Glomerular visceral epithelial cell (primary cell): ENCODE measurements around the gene CAMK2A.
"Not testable (repeated sequence)": the region's sequence is repeated elsewhere in the genome, so short reads cannot be mapped to it uniquely, and the experiment has no call there.

Experiments
- DNase-seq: peaks from one replicate; pipeline ENCODE4 v3.0.0-alpha.2; 2016; ENCODE audit errors: extremely low spot score

Gene CAMK2A

GRCh38 chr5:150236981-150237754 is 52.4 kb downstream of the CAMK2A start:
- no peak for DNase-seq

- no peak for DNase-seq
These were observed 53.3 kb downstream of the CAMK2A start for GRCh38 chr5:150236313-150236712.

DNA sequence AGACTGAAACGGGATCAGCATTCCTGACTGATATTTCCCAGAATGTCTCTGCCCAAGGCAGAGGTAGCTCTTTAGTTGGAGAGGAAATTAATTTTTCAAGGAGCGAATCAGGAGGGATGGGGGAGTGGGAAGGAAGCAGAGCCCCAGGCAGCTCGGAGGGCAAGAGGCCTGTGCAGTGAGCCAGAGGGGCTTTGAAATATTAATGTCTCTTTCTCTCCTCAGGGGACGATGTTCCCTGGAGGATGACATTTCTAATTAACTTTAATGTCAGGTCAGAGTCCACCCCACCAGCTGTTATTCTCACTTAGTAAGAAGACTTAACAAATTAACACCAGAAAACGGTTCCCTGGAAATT is 54.1 kb downstream of the CAMK2A start:
- DNase-seq: no peak

GRCh38 chr5:150234576-150235499 is 54.7 kb downstream of the CAMK2A start:
- no peak for DNase-seq

DNA sequence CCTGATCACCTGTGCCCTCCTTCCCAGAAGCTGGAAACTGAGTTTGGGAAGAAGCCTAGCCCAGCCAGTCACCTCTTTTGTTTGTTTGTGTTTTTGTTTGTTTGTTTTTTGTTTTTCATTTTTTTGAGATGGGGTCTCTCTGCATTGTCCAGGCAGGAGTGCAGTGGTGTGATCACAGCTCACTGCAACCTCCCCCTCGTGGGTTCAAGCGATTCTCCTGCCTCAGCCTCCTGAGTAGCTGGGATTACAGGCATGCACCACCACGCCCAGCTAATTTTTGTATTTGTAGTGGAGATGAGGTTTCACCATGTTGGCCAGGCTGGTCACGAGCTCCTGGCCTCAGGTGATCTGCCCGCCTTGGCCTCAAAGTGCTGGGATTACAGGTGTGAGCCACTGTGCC is 55.9 kb downstream of the CAMK2A start:
- DNase-seq: not testable (repeated sequence)

- no peak for DNase-seq
These were observed 58.7 kb downstream of the CAMK2A start for GRCh38 chr5:150230842-150231241.

DNA sequence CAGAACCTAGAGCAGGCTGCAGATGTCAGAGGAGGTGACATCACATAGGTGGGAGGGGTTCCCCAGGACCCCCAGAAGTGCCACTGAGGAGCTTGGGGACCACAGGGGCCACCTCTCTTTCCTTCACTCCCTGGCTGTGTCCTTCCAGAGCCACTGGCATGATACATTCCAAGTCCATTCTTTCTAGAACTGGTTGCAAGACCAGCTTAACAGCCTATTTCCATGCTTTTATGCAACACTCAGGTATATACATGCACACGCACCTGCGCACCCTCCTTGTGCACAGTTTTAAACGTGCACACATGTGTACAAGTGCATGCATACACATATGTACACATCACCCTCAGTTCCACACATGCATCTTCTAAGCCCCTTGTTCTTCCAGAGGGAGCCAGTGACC is 60.0 kb downstream of the CAMK2A start:
- DNase-seq: no peak

DNA sequence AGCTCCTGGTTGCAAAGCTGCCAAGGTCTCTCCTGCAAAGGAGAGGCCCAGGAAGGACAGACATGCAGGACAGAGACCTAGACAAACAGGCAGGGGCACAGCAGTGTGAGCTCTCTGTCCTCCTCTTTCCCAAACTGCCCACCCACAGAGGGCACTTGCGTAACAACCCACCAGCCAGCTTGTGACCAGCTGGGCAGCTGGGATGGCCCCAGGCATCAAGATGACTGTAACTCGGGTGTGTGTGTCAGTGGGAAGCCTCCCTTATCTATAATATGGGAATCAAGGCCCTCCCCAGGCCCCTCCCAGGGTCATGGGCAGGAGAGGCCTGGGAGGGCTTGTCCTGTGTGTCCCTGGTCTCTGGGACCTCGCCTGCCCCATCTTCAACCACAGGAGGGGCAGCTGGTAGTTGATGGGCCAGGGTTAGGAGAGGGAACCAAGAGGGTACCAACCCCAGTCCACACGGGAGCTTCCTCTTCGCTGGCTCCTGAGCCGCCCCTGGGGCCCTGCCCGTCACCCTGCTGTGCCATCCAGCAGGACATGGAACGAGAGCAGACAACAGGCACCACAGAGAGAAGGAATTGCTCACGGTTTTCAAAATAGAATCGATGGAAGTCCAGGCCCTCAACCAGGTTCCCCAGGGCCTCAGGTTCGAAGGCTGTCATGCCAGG is 61.8 kb downstream of the CAMK2A start:
- no peak for DNase-seq

DNA sequence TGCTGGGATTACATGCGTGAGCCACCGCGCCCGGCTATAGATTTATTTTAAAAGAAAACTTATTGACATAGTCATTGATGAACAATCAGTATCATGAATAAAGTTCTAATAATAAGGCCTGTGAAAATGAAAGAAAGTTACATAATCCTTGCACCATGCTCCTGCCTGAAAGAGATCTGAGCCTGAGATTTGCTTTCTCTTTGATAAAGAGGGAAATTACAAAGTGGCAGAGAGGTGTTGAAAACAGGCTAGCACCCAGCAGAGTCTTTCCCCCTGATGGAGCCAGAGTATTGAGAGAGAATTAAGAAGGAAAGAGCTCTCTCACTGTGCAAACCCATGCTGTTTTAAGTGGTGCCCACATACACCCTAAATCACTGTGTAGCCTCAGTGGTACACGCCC is 62.5 kb downstream of the CAMK2A start:
- no peak for DNase-seq

DNA sequence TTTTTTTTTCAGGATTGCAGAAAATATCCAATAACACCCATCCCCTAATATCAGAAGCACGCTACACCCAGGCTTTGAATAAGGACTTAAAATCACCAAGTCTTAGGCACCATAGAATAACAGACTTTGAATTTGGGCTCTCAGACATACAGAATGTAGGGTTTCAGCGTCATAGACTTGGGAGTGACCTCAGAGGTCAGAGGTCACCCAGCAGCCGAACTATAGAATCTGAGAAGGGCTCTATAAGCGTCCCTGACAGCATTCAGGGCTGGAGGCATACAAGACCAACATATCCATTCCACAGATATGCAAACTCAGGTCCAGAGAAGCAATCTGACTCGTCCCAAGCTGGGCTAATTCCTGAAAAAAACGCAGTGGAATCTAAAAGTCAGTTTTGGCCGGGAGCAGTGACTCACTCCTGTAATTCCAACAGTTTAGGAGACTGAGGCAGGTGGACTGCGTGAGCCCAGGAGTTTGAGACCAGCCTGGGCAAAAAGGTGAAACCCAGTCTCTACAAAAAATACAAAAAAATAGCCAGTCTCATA is 65.0 kb downstream of the CAMK2A start:
- DNase-seq: no peak

DNA sequence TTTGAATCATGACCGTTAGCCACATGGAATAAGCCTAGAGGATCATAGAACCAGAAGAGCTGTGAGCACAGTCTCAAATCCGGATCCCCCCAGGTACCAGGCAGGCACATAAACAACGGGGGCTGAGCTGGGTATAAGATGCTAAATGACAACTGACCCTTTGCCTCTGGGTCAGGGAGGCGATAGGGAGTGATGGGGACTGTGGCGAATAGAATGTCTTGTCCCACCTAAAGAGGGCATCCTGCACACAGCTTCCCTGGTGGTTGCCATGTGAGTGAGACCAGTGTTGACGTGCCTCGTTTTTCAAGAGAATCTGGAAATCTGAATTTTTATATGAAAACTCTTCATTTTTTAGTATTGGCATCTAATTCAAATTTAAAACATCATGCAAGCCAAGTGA is 66.1 kb downstream of the CAMK2A start:
- DNase-seq: no peak

GRCh38 chr5:150222906-150223305 is 66.7 kb downstream of the CAMK2A start:
- DNase-seq: no peak

- DNase-seq: no peak
These were observed 68.1 kb downstream of the CAMK2A start for GRCh38 chr5:150221471-150221870.

- no peak for DNase-seq
These were observed 69.7 kb downstream of the CAMK2A start for GRCh38 chr5:150219861-150220260.

DNA sequence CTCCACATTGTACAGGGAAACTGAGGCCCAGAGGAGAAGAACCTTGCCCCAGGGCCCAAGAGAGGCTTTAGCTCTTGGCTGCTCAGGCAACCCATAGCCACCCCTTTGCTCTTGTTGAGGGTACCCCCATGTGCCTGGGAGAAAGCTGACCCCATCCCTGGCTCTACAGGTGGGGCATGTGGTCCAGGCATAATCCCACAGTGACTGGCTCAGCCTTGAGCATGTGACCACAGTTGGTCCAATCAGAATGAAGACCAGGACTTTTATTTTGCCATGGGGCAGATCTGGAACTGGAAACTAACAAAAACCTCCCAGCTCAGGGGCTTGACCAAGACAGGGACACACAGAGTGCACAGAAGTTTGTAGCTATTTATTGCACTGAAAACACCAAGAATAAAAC is 70.4 kb downstream of the CAMK2A start:
- DNase-seq: no peak

- no peak for DNase-seq
These were observed 70.9 kb downstream of the CAMK2A start for GRCh38 chr5:150218693-150219035.

GRCh38 chr5:150217873-150218692 is 71.5 kb downstream of the CAMK2A start:
- DNase-seq: peak; percentile 89

- no peak for DNase-seq
These were observed 72.5 kb downstream of the CAMK2A start for GRCh38 chr5:150217038-150217437.

DNA sequence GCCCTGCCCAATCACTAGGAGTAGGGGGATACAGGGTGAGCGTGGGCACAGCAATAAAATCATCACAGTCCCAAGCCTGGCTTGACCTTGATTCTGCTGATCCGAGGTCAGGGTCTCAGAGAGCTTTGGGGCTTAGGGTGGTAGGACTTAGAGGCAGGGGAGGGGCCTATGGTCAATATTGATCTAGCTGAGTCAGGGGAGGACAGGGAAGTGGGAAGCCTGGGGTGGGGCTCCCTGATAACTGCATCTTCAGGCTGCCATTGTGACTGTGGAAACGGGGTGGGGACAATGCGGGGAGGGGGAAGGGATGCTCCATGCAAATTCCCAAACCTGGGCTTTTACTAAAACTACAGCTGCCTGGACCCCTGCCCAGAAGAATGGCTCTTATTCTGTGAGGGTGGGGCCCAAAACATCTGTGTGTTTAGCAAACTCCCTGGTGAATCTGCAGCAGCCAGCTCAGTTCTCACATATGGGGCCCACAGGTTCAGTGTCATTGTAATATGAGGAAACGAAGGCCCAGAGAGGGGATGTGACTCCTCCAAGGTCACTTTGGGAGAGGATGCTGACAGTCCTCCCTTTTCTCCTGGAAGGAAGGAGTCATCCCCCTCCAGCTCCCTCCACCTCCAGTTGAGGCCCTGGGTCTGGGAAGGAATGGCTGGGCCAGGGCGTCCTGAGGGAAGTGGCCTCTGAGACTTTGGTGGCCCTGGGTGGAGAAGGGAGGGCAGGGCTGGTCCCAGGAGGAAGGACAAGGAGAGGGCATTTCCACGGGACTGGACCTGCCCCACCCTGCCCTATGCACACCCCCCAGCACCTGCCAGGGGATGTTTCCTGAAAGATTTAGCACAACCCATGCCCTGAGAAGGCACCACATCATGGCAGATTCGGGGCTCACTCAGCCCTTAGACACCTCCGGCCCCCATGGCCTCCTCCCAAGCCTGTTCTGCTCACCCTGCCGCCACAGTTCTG is 73.3 kb downstream of the CAMK2A start:
- DNase-seq: no peak

DNA sequence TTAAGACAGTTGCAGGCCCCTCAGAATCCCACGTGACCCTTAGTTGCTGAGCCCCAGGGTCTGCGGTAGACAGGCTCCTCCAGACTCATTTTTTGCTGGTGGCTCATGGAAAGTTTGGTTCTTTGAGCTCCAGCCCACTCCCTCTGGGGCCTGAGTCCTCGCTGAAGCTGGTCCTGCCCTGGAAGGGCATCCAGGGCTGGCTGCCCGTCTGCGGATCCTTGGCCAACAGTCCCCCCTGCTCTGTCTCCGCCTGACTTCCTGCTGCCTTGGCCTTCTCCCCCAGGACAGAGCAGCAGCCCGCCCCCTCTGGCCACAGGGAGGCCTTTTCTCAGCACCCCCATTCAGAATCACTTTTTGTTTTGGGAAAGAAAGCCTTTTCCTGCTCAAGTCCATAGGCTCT is 75.3 kb downstream of the CAMK2A start:
- no peak for DNase-seq
